GM18511 (cell line): ENCODE results near the gene FAM222A.

Experiments used
- ATAC-seq: cut with Tn5 transposase; IDR thresholded peaks from one replicate; pipeline ENCODE4 v1.9.1; 2021; ENCODE audit warnings: mild to moderate bottlenecking, moderate library complexity; ENCODE audit not compliant: unreplicated experiment

FAM222A gene

DNA sequence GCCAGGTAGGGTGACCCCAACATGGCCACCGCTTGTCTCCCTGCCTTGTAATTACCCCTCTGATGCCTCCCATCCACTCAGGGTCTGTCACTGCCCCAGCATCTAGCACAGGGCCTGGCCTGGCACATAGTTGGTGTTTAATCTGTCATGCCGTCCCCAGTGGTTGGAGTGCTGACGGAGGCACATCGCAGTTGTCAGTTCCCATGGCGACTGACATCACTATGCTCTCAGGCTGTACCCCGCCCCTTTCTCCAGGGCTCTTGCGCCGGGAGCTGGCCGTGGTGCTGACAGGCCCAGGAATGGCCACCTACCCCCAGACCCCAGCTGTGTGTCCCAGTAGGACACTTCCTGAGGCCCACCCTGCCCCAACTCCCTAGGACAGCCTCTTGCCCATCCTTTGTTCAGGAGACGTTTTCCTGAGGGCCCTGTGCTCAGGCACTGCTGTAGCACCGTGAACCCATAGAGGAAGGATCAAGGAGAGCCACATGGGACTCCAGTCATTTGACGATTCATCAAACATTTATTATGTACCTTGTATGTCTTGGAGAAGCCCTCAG lies 23.0 kb downstream of the FAM222A start:
- ATAC-seq: no peak

DNA sequence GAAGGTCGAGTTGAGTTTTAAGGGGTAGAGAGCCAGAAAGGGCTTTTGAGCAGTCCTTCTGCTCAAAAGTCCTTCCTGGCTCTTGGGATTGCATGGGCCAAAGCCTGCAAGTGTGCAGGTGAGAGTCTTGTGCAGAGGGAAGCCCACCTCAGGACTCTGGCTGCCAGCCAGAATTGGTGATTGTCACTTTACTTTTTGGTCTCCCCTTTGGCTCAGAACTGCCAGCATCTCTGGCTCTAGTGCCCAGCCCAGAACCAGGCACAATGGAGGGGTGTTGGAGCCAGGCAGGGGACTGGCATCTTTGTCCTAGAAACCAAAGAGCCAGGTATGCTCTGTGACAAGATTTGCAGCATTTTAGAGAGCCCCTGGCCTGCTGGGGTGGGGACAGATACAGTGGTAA lies 23.5 kb downstream of the FAM222A start:
- no peak for ATAC-seq

DNA sequence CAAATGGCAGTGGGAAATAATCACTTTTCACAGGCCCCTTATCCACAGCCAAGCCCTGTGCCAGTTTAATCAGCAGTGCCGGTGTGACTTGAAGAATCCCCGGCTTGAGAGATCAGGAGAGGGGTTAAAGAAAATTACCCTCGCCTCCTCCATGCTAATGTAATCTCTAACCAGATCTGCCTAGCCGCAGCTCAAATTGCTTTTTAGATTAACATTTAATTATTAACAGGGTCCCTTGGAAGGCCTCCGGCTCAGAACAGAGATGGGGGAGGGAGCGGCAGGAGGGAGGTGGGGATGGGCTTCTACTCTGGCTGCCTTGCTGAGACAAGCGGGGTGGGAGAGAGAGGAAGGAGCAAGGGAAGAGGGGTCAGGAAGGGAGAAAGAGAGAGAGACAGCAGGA lies 24.0 kb downstream of the FAM222A start:
- no peak for ATAC-seq

DNA sequence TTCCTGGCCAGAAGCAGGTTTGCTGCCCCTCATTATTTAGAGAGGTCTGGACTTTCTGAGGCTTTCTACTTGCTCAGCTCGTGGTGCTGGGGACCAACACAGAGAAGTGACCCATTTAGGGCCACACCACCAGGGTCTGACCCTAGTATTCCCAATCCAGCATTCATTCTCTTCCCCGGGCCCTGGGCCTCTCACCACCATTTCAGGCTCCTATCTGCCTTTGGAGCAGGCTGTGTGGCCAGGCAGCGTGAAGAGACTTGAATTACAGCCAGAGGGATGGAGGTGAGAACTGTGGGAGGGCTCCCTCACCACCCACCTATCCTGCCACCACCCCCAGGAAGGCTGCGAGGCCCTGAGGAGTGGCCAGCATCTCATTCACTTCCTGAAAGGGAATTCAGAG lies 24.6 kb downstream of the FAM222A start:
- no peak for ATAC-seq

DNA sequence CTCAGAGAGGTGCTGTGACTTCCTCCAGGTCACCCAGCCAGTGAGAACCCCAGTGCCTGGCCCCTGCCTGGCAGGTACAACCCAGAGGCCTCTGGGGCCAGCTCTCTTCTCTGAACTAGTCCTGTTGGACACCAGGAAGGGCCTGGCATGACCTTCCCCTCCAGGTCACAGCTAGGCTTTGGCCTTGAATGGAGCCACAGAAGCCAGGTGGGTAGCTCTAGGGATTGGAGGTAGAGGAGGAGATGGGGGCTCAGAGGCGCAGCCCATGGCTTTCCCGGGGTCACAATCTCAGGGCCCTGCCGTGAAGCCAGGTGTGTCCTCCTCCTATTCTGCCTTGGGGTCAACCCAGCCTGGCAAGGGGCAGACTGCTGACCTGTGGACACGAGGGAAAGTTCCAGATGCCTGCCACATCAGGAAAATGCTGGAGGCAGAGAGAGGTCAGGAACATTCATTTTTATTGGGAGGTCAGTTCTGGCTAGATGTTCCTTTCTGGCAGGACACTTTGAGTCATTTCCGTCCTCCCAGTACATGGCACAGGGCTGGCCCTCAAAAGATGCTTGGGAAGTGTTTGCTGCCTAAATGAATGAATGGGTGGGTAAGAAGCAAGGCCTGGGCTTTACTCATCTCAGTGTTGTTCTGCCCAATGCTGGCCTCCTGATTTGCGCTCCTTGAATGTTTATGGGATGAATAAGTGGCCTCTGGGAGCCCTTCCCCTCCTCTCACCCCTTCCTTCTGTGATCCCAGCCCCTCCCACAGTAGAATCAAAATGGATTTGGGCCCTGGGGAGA lies 25.4 kb downstream of the FAM222A start:
- no peak for ATAC-seq

DNA sequence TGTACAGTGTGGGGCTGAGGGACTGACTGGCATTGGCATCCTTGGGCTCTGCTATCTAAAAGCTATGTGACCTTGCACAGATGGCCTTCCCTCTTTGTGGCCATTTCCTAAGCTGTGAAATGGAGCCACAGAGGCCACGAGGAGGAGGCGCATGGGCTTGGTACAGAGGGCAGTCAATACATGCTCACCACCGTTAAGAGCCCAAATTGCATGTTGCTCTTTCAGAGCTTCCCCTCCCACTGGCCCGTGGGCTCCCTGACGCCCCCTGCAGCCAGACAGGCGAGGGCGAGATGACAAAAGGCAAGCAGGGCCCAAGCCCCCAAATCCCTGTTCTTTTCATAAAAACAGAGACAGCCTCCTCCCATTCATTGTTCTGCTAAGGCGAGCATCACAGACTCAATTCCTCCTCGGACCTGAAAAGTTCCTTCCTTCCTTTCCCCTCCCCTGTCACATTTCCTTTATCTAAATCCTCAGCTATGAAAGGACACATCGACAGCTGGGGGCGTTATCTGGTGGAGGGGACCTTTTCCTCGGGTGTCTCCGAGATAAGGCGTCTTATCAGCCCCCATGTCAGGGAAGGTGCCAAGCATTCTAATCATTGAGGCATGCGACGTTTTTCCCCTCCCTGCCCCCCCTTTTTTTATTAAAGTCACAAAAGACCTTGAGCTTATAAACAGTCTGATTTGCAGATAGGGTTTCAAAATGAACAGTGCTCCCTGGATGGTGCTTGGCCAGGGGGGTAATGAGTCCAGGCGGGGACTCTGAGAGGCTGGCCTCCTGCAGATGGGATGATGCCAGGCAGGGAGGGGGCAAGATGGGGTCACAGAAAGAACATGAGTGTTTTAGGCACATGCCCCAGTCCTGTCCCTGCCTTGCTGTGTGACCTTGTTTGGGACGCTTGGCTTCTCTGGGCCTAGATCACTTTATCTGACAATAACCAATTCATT lies 26.4 kb downstream of the FAM222A start:
- ATAC-seq: no peak

DNA sequence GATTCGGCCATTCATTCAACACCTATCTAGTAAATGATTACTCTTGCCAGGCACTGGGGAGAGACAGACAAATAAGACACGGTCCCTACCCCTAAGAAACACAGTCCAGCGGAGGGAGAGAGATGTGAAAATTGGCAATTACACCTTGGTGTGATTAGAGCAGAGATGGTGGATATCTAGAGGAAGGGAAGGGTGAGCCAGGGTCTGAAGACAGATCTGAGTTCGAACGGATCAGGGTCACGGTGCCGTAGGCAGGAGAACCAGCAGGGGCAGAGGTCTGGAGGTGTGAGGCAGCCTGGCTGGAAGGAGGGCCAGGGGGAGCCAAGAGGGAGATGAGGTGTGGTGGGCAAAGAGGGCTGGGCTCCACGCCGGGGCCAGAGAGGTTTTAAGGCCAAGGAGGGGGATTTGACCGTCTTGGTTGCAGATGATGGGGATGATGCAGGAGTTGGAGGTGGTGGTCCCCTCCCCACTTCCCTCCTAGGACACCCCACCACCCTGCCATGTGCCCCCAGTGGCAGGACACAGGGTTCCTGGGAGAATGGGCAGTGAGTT lies 27.1 kb downstream of the FAM222A start:
- no peak for ATAC-seq

DNA sequence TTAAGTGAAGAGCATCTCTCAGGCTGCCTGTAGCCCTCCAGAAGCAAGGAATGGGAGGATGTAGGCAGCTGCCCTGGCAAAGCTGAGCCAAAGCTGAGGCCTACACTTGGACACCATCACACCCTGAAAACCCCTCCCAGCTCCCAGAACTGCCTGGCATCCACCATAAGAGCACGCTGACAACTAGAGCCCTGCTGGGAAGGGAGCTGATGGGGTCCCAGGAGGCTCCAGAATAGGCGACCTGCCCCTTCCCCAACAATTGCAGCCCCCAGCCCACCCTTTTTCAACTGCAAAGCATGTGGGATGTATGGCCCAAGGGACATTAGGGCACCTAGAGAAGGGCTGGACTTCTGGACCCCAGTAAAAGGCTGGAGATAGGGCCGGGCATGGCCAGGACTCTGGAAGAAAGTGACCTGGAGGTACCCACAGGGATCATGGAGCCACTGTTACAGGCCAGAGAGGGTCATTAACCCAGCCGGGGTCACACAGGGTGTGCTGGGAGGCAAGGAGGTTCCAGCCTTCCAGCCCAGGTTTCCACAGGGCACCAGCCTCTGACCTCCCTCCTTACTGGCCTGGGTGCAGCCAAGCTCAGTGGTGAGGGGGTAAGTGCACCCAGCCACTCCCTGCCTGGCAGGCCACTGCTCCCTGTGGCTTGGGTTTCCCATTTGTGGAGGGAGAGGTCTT lies 27.8 kb downstream of the FAM222A start:
- no peak for ATAC-seq

DNA sequence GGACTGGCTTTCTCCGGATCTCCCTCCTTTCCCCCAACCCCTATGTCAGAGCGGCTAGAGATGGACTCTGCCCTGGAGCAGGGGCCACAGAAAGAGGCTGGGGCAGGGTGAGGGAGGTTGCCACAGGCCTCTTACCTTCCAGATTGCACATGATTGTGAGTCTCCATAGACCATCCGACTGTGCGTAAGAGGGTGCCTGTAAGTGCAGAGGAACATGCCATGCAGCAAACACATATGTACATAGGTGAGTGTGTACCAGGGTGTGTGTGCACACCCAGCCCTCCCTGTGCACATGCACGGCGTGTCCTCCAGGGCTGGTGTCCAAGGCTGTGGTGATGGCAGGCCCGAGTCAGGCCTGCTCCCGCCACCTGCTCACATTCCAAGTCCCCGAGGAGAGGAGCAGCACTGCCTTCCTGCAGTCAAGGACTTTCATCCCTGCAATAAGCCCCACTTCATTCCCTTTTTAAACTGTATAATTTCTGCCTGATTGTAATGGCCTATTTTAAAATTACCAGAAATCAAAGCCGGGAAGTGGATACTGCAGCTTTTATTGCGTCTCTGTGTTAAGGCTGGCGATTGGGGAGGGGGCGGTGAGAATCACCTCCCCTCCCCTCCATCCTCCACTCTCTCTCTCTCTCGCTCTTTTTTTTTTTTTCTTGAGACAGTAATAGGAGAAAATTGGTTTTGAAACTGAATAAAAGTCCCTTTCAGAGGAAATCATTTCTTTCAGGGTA lies 28.5 kb downstream of the FAM222A start:
- no peak for ATAC-seq

DNA sequence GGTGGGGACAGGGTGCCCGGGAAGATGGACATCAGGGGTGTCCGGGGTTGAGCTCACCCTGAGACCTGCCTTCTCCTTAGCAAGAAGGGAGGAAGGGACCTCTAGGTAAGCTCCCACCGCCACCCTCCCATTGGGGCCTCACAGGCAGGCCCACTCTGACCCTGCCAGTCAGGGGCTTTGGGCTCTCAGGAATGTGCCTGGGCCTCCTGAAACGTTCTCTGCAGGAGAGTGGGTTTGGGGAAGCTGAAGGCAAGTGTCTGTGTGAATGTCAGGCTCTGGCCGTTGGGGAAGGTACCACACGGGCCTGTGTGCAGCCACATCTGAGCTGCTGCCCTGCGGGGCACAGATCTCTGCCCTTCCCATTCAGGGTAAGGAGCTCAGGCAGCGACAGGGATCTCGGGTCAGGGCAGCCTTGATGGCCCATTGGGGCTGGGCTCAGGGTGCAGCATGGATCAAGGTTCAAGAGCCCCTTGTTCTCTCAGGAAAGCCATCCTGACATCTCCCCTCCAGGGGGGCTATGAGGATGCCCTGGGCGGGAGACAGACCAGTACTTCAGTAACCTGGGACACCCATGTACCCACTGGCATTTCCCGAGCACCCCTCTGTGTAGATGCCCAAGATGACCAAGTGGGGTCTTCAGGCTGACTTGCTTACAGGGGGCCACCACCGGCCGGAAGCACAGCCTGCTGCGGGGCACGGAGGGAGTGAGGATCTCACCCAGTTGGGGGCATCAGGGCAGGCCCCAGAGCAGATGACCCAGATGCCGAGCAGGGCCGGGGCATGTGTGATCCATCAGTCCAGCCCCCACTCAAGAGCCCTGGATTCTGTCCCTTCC lies 29.7 kb downstream of the FAM222A start:
- no peak for ATAC-seq

DNA sequence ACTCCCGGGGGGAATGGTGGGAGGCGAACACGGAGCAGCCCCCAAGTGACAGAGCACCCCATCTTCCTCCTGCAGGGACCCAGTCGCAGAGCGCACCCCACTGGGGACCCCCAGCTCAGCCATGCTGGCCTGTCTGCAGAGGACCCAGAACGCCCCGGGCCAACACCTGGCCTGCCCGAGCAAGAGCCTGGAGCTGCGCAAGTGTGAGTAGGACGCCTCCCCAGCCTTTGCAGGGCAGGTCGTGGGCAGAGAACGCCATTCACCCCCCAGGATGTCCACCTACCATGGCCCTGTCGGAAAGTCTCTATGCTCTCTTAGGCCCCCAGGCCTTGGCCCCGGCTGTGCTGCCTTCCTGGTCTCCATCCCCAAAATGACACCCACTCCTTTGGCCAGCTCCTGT lies 30.4 kb downstream of the FAM222A start:
- no peak for ATAC-seq

DNA sequence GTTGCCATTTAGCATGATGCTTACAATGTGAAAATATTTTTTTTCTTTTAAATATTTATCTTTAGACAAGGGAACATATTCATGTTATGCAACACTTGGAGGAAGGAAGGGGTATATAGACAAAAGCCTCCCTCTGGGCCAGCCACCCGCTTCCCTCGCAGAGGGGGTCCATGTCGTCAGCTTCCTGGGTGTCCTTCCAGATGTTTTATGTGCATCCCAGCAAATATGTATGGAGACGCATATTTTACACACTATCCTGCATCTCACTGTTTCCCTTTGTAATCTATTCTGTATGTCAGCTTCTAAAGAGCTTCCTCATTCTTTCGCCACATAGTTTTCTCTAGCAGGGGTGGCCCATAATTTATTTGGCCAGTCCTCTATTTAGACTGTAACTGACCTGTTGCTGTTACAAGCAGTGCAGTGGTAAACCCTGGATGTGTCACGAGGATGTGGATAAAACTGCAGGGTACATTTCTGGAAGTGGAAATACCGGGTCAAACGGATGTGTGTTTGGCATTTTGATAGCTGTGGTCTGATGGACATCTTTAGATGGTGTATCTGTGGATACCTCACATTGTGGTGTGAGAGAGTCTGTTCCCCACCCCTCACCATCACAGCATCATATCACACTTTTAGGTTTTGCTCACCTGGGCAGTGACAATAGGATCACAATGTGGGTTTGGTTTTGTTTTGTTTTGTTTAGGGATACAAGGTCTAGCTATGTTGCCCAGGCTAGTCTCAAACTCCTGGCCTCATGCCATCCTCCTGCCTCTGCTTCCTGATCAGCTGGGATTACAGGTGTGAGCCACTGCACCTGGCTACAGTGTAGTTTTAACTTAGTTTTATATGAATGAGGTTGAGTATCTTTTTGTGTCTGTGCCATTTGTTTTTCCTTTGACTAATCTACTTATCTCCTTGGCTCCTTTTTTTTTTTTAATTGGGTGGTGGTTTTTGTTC lies 31.6 kb downstream of the FAM222A start:
- no peak for ATAC-seq

DNA sequence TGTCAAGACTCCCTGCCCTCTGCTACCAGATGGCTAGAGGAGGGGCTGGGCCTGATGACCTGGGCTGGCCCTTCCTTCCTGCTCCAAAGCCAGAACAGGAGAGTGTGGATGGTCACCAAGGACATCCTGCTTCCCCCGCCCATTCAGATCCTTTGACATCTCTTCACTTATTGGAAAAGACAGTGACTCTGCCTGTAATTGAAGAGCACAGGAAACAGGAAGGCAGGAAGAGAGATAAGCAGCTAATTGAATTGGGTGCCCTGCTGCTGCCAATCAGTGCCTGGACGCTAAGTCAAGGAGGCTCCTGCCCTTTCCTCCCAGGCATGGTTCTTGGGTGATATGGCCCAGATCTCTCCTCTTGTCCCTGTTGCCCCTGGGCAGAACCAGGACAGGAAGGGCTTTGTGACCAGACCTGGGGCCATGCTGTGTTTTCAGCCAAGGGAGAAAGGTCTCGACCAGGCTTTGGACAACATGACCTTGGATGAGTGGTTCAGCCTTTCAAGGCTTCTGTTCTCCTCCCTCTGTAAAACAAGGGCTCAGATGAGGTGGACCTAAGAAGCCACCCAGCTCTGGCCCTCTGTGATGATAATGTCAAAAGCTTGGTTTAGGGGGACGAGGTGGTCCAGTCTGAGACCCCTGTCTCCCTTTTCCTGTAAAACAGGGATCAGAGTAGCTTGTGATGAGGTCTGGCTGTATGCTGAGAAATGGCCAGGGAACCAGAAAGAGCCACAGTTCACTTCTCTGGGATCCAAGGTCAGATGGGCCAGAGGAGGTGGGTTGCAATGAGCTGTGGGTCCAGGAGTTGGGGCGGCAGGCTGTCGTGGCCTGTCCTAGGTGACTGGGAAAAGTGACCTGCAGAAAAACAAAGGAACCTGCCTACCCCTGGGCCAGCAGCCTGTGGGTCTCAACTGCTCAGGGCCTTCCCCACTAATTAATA lies 38.8 kb downstream of the FAM222A start:
- ATAC-seq: no peak

DNA sequence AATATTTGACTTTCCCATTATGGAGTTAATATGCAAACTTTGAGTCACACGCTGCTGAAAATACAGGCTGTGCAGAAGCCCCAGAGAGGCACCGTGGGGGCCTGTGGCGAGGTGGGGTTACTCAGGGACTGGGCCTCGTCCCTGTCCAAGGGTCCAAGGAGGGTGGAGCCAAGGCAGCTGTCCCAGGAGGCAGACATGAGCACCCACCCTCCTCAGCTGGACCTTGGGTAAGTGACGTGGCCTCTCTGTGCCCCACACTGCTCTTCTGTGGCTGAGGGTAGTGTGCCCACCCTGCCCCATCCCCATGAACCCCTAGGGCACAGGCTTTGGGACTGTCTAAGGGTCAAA lies 39.4 kb downstream of the FAM222A start:
- no peak for ATAC-seq

DNA sequence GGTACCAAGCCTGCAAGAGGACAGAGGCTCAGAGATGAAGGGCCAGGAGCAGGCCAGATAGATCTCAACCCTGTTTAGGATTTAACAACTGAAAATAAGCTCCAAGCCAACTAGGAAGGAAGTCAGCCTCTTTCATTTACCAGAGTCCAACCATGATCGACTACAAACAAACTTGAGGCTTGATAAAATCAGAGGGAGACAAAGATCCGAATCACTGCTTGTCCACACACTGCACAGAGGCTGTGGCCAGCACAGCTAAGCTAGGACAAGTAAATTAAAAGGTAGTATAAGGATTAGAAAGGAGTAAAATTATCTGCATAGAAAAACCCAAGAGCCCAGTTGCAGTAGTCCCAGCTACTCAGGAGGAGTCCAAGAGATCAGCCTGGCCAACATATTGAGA lies 40.3 kb downstream of the FAM222A start:
- ATAC-seq: no peak

DNA sequence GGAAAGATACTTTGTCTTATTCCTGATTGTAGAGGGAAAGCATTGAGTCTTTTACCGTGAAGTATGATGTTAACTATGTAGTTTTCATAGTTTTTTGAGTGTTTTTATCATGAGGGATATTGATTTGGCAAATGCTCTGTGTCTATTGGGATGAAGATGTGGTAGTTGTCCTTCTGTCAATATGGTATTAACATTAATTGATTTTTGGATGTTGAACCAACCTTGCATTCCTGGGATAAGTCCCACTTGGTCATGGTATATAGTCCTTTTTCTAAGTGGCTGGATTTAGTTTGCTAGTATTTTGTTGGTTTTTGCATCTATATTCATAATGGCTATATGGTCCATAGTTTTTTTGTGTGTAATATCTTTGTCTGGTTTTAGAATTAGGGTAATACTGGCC lies 42.8 kb downstream of the FAM222A start:
- ATAC-seq: no peak

DNA sequence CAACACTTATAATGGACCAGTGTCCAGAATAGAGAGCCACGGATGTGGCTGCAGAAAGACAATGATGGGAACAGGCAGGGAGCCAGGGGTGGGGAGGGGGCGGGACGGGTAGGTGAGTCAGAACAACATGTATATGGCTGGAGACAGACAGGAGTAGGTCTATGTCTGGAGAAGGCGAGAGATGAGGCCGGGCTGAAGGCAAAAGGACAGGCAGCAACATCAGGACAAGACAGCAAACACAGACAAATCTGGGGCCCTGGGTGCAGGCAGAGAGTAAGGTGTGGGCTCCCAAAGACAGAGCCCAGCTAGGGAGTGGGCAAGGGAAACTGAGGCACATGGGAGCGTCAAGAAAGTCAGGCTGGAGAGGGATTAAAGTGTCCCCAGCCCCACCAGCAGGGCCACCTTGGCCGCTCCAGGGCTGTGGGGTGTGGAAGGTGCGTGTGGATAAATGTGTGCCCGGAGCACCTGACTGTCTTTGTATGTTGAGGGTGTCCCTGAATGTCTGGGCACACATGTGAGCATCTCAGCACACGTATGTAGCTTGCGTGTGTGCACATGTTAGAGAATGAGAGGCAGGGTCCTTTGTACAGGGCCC lies 44.1 kb downstream of the FAM222A start:
- ATAC-seq: no peak
